Measurements from ENCODE around the gene CREB5. TPM values are rescaled to one million over a fixed set of nuclear protein-coding genes. Genes with fewer than 3 reads are reported as not detected.

The CREB5 gene
- total and polyA plus RNA-seq, 2 experiments from 2014 or later: 2.4 to 4.4 TPM

DNA sequence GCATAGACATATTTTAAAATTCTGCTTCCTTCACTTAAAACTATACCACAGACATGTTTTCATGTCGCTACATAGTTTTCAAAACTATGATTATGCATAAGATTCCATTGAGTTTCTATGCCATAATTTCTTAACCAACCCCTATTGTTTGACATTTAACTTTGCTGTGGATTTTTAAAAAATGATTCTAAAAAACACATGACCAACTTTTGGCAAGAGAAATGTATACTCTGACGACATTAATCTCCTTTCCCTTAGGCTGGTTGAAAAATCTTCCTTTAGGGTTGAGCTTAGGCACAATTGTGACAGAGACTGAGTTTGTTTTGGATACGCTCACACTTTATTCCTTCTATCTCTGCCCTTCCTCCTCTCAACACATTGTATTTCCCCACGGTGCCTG is 14.9 kb downstream of the CREB5 start (continued):
- TF ChIP-seq, protein P1, sequence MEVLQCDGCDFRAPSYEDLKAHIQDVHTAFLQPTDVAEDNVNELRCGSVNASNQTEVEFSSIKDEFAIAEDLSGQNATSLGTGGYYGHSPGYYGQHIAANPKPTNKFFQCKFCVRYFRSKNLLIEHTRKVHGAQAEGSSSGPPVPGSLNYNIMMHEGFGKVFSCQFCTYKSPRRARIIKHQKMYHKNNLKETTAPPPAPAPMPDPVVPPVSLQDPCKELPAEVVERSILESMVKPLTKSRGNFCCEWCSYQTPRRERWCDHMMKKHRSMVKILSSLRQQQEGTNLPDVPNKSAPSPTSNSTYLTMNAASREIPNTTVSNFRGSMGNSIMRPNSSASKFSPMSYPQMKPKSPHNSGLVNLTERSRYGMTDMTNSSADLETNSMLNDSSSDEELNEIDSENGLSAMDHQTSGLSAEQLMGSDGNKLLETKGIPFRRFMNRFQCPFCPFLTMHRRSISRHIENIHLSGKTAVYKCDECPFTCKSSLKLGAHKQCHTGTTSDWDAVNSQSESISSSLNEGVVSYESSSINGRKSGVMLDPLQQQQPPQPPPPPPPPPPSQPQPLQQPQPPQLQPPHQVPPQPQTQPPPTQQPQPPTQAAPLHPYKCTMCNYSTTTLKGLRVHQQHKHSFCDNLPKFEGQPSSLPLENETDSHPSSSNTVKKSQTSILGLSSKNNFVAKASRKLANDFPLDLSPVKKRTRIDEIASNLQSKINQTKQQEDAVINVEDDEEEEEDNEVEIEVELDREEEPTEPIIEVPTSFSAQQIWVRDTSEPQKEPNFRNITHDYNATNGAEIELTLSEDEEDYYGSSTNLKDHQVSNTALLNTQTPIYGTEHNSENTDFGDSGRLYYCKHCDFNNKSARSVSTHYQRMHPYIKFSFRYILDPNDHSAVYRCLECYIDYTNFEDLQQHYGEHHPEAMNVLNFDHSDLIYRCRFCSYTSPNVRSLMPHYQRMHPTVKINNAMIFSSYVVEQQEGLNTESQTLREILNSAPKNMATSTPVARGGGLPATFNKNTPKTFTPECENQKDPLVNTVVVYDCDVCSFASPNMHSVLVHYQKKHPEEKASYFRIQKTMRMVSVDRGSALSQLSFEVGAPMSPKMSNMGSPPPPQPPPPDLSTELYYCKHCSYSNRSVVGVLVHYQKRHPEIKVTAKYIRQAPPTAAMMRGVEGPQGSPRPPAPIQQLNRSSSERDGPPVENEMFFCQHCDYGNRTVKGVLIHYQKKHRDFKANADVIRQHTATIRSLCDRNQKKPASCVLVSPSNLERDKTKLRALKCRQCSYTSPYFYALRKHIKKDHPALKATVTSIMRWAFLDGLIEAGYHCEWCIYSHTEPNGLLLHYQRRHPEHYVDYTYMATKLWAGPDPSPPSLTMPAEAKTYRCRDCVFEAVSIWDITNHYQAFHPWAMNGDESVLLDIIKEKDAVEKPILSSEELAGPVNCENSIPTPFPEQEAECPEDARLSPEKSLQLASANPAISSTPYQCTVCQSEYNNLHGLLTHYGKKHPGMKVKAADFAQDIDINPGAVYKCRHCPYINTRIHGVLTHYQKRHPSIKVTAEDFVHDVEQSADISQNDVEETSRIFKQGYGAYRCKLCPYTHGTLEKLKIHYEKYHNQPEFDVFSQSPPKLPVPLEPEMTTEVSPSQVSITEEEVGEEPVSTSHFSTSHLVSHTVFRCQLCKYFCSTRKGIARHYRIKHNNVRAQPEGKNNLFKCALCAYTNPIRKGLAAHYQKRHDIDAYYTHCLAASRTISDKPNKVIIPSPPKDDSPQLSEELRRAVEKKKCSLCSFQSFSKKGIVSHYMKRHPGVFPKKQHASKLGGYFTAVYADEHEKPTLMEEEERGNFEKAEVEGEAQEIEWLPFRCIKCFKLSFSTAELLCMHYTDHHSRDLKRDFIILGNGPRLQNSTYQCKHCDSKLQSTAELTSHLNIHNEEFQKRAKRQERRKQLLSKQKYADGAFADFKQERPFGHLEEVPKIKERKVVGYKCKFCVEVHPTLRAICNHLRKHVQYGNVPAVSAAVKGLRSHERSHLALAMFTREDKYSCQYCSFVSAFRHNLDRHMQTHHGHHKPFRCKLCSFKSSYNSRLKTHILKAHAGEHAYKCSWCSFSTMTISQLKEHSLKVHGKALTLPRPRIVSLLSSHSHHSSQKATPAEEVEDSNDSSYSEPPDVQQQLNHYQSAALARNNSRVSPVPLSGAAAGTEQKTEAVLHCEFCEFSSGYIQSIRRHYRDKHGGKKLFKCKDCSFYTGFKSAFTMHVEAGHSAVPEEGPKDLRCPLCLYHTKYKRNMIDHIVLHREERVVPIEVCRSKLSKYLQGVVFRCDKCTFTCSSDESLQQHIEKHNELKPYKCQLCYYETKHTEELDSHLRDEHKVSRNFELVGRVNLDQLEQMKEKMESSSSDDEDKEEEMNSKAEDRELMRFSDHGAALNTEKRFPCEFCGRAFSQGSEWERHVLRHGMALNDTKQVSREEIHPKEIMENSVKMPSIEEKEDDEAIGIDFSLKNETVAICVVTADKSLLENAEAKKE (CRISPR knock-in tag; IDR thresholded peaks at IDR 0.05): no peak
- TF ChIP-seq, protein P2, sequence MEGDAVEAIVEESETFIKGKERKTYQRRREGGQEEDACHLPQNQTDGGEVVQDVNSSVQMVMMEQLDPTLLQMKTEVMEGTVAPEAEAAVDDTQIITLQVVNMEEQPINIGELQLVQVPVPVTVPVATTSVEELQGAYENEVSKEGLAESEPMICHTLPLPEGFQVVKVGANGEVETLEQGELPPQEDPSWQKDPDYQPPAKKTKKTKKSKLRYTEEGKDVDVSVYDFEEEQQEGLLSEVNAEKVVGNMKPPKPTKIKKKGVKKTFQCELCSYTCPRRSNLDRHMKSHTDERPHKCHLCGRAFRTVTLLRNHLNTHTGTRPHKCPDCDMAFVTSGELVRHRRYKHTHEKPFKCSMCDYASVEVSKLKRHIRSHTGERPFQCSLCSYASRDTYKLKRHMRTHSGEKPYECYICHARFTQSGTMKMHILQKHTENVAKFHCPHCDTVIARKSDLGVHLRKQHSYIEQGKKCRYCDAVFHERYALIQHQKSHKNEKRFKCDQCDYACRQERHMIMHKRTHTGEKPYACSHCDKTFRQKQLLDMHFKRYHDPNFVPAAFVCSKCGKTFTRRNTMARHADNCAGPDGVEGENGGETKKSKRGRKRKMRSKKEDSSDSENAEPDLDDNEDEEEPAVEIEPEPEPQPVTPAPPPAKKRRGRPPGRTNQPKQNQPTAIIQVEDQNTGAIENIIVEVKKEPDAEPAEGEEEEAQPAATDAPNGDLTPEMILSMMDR (conservative IDR thresholded peaks at IDR 0.05; ENCODE audit: low read depth in 2 of 2): no peak
- no peak for TF ChIP-seq JUNB (IDR thresholded peaks at IDR 0.05; ENCODE audit: unreplicated experiment)

DNA sequence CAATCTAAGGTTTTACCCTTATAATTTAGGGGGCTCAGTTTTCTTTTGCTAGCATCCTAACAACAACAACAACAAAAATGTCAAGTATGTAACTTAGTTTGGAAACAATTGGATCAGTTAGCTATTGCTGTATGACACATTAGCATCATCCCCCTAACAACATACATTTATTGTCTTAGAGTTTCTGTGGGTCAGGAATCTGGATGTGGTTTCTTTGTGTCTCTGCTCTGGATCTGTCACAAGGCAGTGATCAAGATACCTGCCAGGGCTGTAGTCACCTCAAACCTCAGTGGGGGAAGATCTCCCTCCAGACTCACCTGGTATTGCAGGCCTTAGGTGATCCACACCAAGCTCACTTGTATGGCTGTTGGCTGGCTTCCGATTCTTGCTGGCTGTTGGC is 18.3 kb downstream of the CREB5 start:
- H3K36me3 Mint-ChIP-seq (ENCODE audit: low read depth): no peaks in the 10 kb centered on the region; the same call in 2 of the 3 replicates
- ATAC-seq (no peak), DNase-seq (ENCODE audit: low spot score) (no peak)
- Histone ChIP-seq H4K20me1 (replicated peaks; ENCODE audit: insufficient read depth) (no peaks in the 10 kb centered on the region), H3K27ac (ENCODE audit: low read depth) (no peak overlapping the region), H3K4me2 (no peak overlapping the region), H3F3A (replicated peaks; ENCODE audit: low read depth) (no peaks in the 10 kb centered on the region), H3K4me3 (no peak overlapping the region), H3K4me1 (ENCODE audit: insufficient read depth) (peaks cover 47% of the 10 kb centered on the region), H3K9me2 (ENCODE audit: insufficient read depth) (no peaks in the 10 kb centered on the region; the same call in 1 of the 2 replicates), H2AFZ (no peak overlapping the region), H3K79me2 (replicated peaks; ENCODE audit: insufficient read depth) (no peaks in the 10 kb centered on the region), H3K27me3 (ENCODE audit: insufficient read depth) (no peaks in the 10 kb centered on the region), H3K36me3 (ENCODE audit: insufficient read depth) (no peaks in the 10 kb centered on the region)
- TF ChIP-seq ZNF114 (CRISPR knock-in tag; IDR thresholded peaks at IDR 0.05) (no peak), ZNF331 (CRISPR knock-in tag; IDR thresholded peaks at IDR 0.05; ENCODE audit: low read depth) (no peak), CREB1 (CRISPR knock-in tag; IDR thresholded peaks at IDR 0.05; ENCODE audit: low read depth) (no peak), JUNB (IDR thresholded peaks at IDR 0.05; ENCODE audit: unreplicated experiment) (no peak)
- TF ChIP-seq, protein P2 (conservative IDR thresholded peaks at IDR 0.05; ENCODE audit: low read depth in 2 of 2): no peak
- TF ChIP-seq, protein P3, sequence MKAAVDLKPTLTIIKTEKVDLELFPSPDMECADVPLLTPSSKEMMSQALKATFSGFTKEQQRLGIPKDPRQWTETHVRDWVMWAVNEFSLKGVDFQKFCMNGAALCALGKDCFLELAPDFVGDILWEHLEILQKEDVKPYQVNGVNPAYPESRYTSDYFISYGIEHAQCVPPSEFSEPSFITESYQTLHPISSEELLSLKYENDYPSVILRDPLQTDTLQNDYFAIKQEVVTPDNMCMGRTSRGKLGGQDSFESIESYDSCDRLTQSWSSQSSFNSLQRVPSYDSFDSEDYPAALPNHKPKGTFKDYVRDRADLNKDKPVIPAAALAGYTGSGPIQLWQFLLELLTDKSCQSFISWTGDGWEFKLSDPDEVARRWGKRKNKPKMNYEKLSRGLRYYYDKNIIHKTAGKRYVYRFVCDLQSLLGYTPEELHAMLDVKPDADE (IDR thresholded peaks at IDR 0.05): no peak
- H3K4me3 Mint-ChIP-seq: no peak overlapping the region
- peaks cover 48% of the 10 kb centered on the region for H3K4me1 Mint-ChIP-seq
- H3K27me3 Mint-ChIP-seq (ENCODE audit: insufficient read depth, low read depth, poor library complexity): peaks cover 3% of the 10 kb centered on the region
- no peak overlapping the region for H3K27ac Mint-ChIP-seq
- no peaks in the 10 kb centered on the region for H3K9me3 Mint-ChIP-seq
